ENCODE measurements around the gene KIR2DL3. TPM values are rescaled to one million over a fixed set of nuclear protein-coding genes. Genes with fewer than 3 reads are reported as not detected.
"Not testable (repeated sequence)": the region's sequence is repeated elsewhere in the genome, so short reads cannot be mapped to it uniquely, and the experiment has no call there.

KIR2DL3 gene
- total RNA-seq, 4 donors from 2014 or later: not detected

GRCh38 chr19:54756204-54757110 is 18.1 kb downstream of the KIR2DL3 start:
- H3K27ac ChIP-seq; DNase-seq; H3K9me3 ChIP-seq; H3K36me3 ChIP-seq; H3K27me3 ChIP-seq; H3K4me1 ChIP-seq; H3K4me3 ChIP-seq (replicated peaks in 1 of 3); intact Hi-C loops (cut with DNase I): not testable (repeated sequence)
- WGBS, 2 donors: 46 to 82% methylated on average over 4 to 8 of the region's 12 CpGs

- DNase-seq; H3K4me3 ChIP-seq (replicated peaks in 1 of 3); H3K9me3 ChIP-seq; H3K27ac ChIP-seq; H3K27me3 ChIP-seq; intact Hi-C loops (cut with DNase I); H3K4me1 ChIP-seq; H3K36me3 ChIP-seq: not testable (repeated sequence)
- 53 to 65% methylated on average over 6 of the region's 6 CpGs for WGBS, 2 donors
Measured at GRCh38 chr19:54758577-54758976, 20.3 kb downstream of the KIR2DL3 start.

- H3K27ac ChIP-seq; H3K4me3 ChIP-seq (replicated peaks in 1 of 3); DNase-seq; H3K4me1 ChIP-seq; H3K36me3 ChIP-seq; H3K9me3 ChIP-seq; H3K27me3 ChIP-seq; intact Hi-C loops (cut with DNase I): not testable (repeated sequence)
- 61 to 65% methylated on average over 7 to 8 of the region's 8 CpGs for WGBS, 2 donors
Measured at GRCh38 chr19:54764219-54764618, 25.9 kb downstream of the KIR2DL3 start.

- H3K27me3 ChIP-seq: not testable (repeated sequence)
- WGBS, 2 donors: 73 to 79% methylated on average over 3 to 4 of the region's 4 CpGs
Measured at GRCh38 chr19:54766464-54766863, 28.2 kb downstream of the KIR2DL3 start.

GRCh38 chr19:54769646-54770045 is 31.3 kb downstream of the KIR2DL3 start, which contains the start of gene KIR2DL1:
Gene KIR2DL1, plus strand, starts transcription at chr19:54769793. Its CDS starts 58 bp downstream, at chr19:54769851.
- H3K27ac ChIP-seq; intact Hi-C loops (cut with DNase I): not testable (repeated sequence)

More at GRCh38 chr19:54766464-54766863, 28.2 kb downstream of the KIR2DL3 start:
- H3K4me3 ChIP-seq (replicated peaks in 1 of 3); H3K36me3 ChIP-seq; H3K4me1 ChIP-seq; H3K9me3 ChIP-seq; intact Hi-C loops (cut with DNase I); H3K27ac ChIP-seq; DNase-seq: not testable (repeated sequence)

GRCh38 chr19:54770511-54770910 is 32.2 kb downstream of the KIR2DL3 start:
- H3K9me3 ChIP-seq; H3K36me3 ChIP-seq; H3K27ac ChIP-seq; H3K4me3 ChIP-seq (replicated peaks in 1 of 3); H3K27me3 ChIP-seq; H3K4me1 ChIP-seq; DNase-seq; intact Hi-C loops (cut with DNase I): not testable (repeated sequence)
- WGBS, 2 donors: 84 to 86% methylated on average over 4 of the region's 4 CpGs

More at GRCh38 chr19:54769646-54770045, 31.3 kb downstream of the KIR2DL3 start, which contains the start of gene KIR2DL1:
- H3K9me3 ChIP-seq; DNase-seq; H3K36me3 ChIP-seq; H3K4me3 ChIP-seq (replicated peaks in 1 of 3); H3K4me1 ChIP-seq; H3K27me3 ChIP-seq: not testable (repeated sequence)
- WGBS, 2 donors: 88 to 95% methylated on average over 11 to 15 of the region's 15 CpGs

GRCh38 chr19:54771018-54771960 is 33.0 kb downstream of the KIR2DL3 start:
- H3K4me3 ChIP-seq (replicated peaks in 1 of 3); H3K9me3 ChIP-seq; H3K27me3 ChIP-seq; H3K36me3 ChIP-seq; intact Hi-C loops (cut with DNase I); DNase-seq; H3K4me1 ChIP-seq; H3K27ac ChIP-seq: not testable (repeated sequence)
- WGBS, 2 donors: 84 to 88% methylated on average over 10 to 15 of the region's 15 CpGs

- WGBS, 2 donors: 34 to 41% methylated on average over 2 of the region's 2 CpGs
- DNase-seq; intact Hi-C loops (cut with DNase I): not testable (repeated sequence)
Measured at GRCh38 chr19:54772666-54773065, 34.4 kb downstream of the KIR2DL3 start.

GRCh38 chr19:54775095-54775815 is 36.9 kb downstream of the KIR2DL3 start:
- H3K4me1 ChIP-seq; H3K27ac ChIP-seq; H3K27me3 ChIP-seq; H3K4me3 ChIP-seq (replicated peaks in 1 of 3); H3K9me3 ChIP-seq; DNase-seq; H3K36me3 ChIP-seq; intact Hi-C loops (cut with DNase I): not testable (repeated sequence)
- 75 to 80% methylated on average over 10 to 12 of the region's 12 CpGs for WGBS, 2 donors

More at GRCh38 chr19:54772666-54773065, 34.4 kb downstream of the KIR2DL3 start:
- H3K27ac ChIP-seq; H3K4me1 ChIP-seq; H3K4me3 ChIP-seq (replicated peaks in 1 of 3); H3K27me3 ChIP-seq; H3K36me3 ChIP-seq; H3K9me3 ChIP-seq: not testable (repeated sequence)

GRCh38 chr19:54775830-54776229 is 37.5 kb downstream of the KIR2DL3 start:
- H3K4me1 ChIP-seq; H3K4me3 ChIP-seq (replicated peaks in 1 of 3); H3K36me3 ChIP-seq; H3K9me3 ChIP-seq; H3K27ac ChIP-seq; intact Hi-C loops (cut with DNase I); H3K27me3 ChIP-seq; DNase-seq: not testable (repeated sequence)
- WGBS, 2 donors: 80 to 87% methylated on average over 8 of the region's 8 CpGs

- H3K27ac ChIP-seq; DNase-seq; H3K27me3 ChIP-seq; H3K4me3 ChIP-seq (replicated peaks in 1 of 3); H3K4me1 ChIP-seq; H3K9me3 ChIP-seq; intact Hi-C loops (cut with DNase I); H3K36me3 ChIP-seq: not testable (repeated sequence)
- 62 to 77% methylated on average over 4 of the region's 4 CpGs for WGBS, 2 donors
Measured at GRCh38 chr19:54777851-54778250, 39.5 kb downstream of the KIR2DL3 start.

- intact Hi-C loops (cut with DNase I); H3K36me3 ChIP-seq; DNase-seq; H3K27ac ChIP-seq; H3K4me3 ChIP-seq (replicated peaks in 1 of 3); H3K9me3 ChIP-seq; H3K4me1 ChIP-seq; H3K27me3 ChIP-seq: not testable (repeated sequence)
- 71 to 78% methylated on average over 7 of the region's 7 CpGs for WGBS, 2 donors
Measured at GRCh38 chr19:54778896-54779295, 40.6 kb downstream of the KIR2DL3 start.

Data from thyroid gland (tissue), 4 donors.